Nephron (organoid): Measurements from ENCODE around the gene RPRD1B.

ENCODE experiments used
- H3K27ac Mint-ChIP-seq, 3 experiments: 2 replicates each; pipeline ENCODE4 v1.8.0; 2020; ENCODE audit warnings: mixed read lengths in 3 of 3, mild to moderate bottlenecking in 2 of 3, moderate library complexity in 1 of 3
- H3K27me3 Mint-ChIP-seq: 2 replicates; pipeline ENCODE4 v1.8.0; 2021; ENCODE audit warnings: low read depth, mild to moderate bottlenecking, moderate library complexity, mixed read lengths
- H3K36me3 Mint-ChIP-seq: 2 replicates; pipeline ENCODE4 v1.8.0; 2020; ENCODE audit warnings: low read depth, mixed read lengths
- H3K4me1 Mint-ChIP-seq: 2 replicates; pipeline ENCODE4 v1.8.0; 2020; ENCODE audit warnings: mixed read lengths
- H3K4me3 Mint-ChIP-seq, 3 experiments: 2 replicates each; pipeline ENCODE4 v1.8.0; 2020; ENCODE audit warnings: mild to moderate bottlenecking in 3 of 3, mixed read lengths in 3 of 3, moderate library complexity in 2 of 3
- H3K9me3 Mint-ChIP-seq: 2 replicates; pipeline ENCODE4 v1.8.0; 2020; ENCODE audit warnings: mixed read lengths
- CTCF ChIP-seq, 3 experiments: fragments of 200-600 bp; sonication (generic); IDR thresholded peaks; one replicate each; pipeline ENCODE4 v1.5.0; 2021; ENCODE audit warnings: antibody characterized with exemption in 3 of 3; ENCODE audit not compliant: unreplicated experiment in 3 of 3

RPRD1B gene

DNA sequence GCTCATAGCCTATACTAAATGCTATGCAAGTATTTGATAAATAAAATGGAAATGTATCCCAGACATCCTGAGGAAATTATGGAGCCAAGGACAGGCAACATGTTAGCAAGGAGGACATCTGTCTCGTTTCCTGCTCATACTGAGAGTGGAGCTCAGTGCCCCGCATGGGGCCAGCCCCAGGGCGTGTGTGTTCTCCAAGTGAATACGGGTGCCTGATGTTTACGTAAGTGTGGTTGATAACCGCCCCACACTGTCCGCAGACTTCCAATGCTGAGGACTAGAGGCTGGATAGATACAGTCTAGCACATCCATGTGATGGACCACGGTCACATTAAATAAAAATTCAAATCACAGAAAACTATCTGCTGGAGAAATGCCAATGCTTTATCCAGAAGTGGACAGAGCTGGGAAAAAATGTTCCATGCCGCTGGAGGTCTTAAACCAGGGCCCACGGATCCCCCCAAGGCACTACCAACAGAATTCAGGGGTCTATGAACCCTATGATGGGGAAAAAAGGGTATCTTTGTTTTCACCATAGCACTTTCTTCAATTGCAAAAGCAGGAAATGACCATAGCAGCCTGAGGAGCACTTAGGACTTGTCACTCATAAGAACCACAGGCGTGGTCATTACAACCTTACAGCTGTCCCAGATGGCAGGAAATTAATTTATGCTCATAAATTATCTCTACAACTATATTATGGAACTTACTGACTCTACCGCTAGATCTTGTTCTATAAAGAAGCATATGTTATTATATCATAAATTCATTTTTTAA lies 106.6 kb downstream of the RPRD1B start:
- Mint-ChIP-seq H3K27me3 (no peaks in the 10 kb centered on the region), H3K4me3 (no peak overlapping the region), H3K36me3 (peaks cover 4% of the 10 kb centered on the region), H3K27ac (peak overlapping the region in 2 of 3 experiments; percentile 66 to 74), H3K4me1 (peaks cover 49% of the 10 kb centered on the region), H3K9me3 (no peaks in the 10 kb centered on the region)
- TF ChIP-seq CTCF (IDR thresholded peaks at IDR 0.05; ENCODE audit: unreplicated experiment in 3 of 3), result no peak

DNA sequence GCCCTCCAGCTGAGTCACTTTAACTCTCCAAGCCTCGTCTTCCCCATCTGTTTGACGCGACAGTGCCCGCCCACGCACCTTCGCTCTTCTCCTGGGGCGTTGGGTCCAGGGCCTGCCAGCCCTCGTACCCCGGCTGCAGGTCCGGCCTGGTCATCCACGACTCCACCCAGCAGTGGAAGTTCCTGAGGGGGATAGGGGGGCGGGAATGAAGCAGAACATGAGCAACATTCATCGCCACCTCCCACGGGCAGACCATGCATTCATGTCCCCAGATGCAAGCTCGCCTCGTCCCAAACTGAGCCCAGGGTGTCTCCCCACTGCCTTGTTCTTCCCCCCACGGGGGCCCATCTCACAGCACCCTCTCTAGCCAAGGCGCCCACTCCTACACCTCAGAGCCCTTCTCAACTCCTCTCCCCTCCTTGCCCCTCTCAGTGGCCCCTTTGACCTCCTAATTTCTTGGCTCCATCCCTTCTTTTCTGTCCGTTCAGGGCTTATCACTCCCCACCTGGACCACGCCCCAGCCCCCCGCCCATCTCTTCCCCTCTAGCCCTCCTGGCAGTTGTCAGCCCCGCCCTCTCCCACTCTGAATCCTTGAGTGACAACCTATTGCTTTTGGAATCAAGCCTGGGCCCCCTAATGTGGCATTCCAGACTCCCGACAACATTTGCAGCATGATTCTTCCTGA lies 107.8 kb downstream of the RPRD1B start:
- peaks cover 4% of the 10 kb centered on the region for H3K36me3 Mint-ChIP-seq
- H3K4me3 Mint-ChIP-seq, result no peak overlapping the region
- H3K4me1 Mint-ChIP-seq, result peaks cover 51% of the 10 kb centered on the region
- peak overlapping the region; percentile 25 to 86 (median 57) for H3K27ac Mint-ChIP-seq
- no peaks in the 10 kb centered on the region for H3K27me3 Mint-ChIP-seq
- H3K9me3 Mint-ChIP-seq, result no peaks in the 10 kb centered on the region
- no peak for TF ChIP-seq CTCF (IDR thresholded peaks at IDR 0.05; ENCODE audit: unreplicated experiment in 3 of 3)
